WERI-Rb-1 (cell line): Measurements from ENCODE around the gene MAN2A2.

Experiments
- DNase-seq: peaks from one replicate; pipeline ENCODE4 v3.0.0-alpha.2; 2020
- H3K27ac ChIP-seq: fragments of 250-450 bp; sonication (Bioruptor Pico); 2 replicates; pipeline ENCODE4 v1.5.1; 2020; ENCODE audit warnings: mild to moderate bottlenecking, moderate library complexity
- H3K27me3 ChIP-seq: fragments of 250-450 bp; sonication (Bioruptor Pico); 2 replicates; pipeline ENCODE4 v1.5.1; 2021; ENCODE audit warnings: mild to moderate bottlenecking, low read depth, moderate library complexity; ENCODE audit not compliant: insufficient read depth, severe bottlenecking
- H3K36me3 ChIP-seq: fragments of 250-450 bp; sonication (Bioruptor Pico); 2 replicates; pipeline ENCODE4 v1.5.1; 2020; ENCODE audit warnings: mild to moderate bottlenecking, moderate library complexity
- H3K4me3 ChIP-seq: 2 replicates; pipeline ENCODE4 v1.5.1; 2011; ENCODE audit warnings: low read depth, mild to moderate bottlenecking, control low read depth, low read length
- H3K9me3 ChIP-seq: fragments of 250-450 bp; sonication (Bioruptor Pico); 2 replicates; pipeline ENCODE4 v1.5.1; 2021; ENCODE audit warnings: mild to moderate bottlenecking, moderate library complexity; ENCODE audit not compliant: severe bottlenecking
- TF ChIP-seq, protein P1 (sequence below): IDR thresholded peaks from 2 replicates; pipeline ENCODE4 v1.5.1; 2011; ENCODE audit warnings: low read depth, mild to moderate bottlenecking, control low read depth, inconsistent platforms, low read length

The MAN2A2 gene

DNA sequence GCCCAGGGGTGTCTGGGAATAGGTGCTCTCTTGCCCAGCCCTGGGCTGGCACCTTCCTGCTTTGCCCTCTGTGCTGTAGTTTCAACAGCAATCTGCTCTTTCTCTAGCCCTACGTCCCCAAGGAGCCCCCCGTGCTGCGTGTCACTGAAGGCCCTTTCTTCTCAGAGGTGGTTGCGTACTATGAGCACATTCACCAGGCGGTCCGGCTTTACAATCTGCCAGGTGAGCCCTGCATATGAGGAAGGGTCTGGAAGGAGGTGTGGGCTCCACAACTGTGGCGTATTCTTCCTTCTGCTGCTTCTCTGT lies 9.6 kb downstream of the MAN2A2 start:
- H3K36me3 ChIP-seq, result no peaks in the 10 kb centered on the region
- H3K27me3 ChIP-seq, result peaks cover 5% of the 10 kb centered on the region
- DNase-seq, result no peak
- no peak overlapping the region for H3K4me3 ChIP-seq
- H3K9me3 ChIP-seq, result no peaks in the 10 kb centered on the region
- no peak overlapping the region for H3K27ac ChIP-seq
- TF ChIP-seq, protein P1, sequence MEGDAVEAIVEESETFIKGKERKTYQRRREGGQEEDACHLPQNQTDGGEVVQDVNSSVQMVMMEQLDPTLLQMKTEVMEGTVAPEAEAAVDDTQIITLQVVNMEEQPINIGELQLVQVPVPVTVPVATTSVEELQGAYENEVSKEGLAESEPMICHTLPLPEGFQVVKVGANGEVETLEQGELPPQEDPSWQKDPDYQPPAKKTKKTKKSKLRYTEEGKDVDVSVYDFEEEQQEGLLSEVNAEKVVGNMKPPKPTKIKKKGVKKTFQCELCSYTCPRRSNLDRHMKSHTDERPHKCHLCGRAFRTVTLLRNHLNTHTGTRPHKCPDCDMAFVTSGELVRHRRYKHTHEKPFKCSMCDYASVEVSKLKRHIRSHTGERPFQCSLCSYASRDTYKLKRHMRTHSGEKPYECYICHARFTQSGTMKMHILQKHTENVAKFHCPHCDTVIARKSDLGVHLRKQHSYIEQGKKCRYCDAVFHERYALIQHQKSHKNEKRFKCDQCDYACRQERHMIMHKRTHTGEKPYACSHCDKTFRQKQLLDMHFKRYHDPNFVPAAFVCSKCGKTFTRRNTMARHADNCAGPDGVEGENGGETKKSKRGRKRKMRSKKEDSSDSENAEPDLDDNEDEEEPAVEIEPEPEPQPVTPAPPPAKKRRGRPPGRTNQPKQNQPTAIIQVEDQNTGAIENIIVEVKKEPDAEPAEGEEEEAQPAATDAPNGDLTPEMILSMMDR, result no peak

DNA sequence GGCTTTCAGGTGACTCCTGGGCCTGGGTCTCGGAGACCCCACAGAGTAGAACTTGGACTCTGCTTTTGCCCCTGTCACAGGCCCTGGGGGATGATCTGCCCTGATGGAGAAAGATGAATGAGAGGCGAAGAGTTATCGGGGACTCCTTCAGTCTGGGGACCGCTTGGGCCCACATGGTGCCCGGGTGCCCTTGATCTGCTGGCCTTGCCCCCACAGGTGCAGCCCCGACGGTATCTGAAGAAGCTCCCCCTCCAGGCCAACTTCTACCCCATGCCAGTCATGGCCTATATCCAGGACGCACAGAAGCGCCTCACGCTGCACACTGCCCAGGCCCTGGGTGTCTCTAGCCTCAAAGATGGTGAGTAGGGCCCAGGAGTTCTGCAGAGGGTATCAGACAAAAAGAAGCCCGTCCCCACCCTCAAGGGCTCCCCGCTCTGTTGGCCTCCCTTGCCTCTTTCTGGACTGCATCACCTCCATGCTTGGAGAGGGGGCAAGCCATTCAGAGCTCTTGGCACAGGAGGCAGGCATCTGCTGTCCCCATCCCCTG lies 10.4 kb downstream of the MAN2A2 start:
- no peaks in the 10 kb centered on the region for H3K36me3 ChIP-seq
- H3K27ac ChIP-seq, result no peak overlapping the region
- no peak for DNase-seq
- no peak overlapping the region for H3K4me3 ChIP-seq
- no peaks in the 10 kb centered on the region for H3K27me3 ChIP-seq
- TF ChIP-seq, protein P1, result no peak
- no peaks in the 10 kb centered on the region for H3K9me3 ChIP-seq

DNA sequence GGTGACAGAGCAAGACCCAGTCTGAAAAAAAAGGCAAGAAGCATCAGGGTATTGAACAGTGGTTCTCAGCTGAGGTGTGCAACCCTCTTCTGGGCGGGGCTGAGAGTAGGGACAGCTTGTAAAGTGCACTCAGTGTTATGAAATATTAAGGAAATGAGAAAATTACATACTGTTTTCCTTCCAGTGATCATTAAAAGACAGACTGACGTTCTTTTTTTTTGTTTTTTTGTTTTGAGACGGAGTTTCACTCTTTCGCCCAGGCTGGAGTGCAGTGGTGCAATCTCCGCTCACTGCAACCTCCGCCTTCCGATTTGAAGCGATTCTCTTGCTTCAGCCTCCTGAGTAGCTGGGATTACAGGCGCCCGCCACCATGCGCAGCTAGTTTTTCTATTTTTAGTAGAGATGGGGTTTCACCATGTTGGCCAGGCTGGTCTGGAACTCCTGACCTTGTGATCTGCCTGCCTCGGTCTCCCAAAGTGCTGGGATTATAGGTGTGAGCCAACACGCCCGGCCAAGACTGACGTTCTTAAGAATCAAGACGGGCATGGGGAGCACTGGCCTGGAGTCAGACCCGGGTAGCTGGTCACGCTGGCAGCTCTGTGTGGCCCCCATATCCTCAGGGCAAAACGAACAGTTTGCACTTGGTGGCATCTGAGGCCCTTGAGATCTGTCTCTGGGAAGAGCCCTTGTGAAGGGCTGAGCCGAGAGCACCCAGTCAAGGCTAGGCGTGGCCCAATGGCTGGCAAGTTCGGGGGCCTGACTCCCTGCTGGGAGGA lies 11.4 kb downstream of the MAN2A2 start:
- Histone ChIP-seq H3K27ac (no peak overlapping the region), H3K4me3 (no peak overlapping the region), H3K36me3 (no peaks in the 10 kb centered on the region; the same call in 1 of the 2 replicates), H3K27me3 (no peaks in the 10 kb centered on the region), H3K9me3 (no peaks in the 10 kb centered on the region)
- no peak for DNase-seq
- TF ChIP-seq, protein P1, result no peak

DNA sequence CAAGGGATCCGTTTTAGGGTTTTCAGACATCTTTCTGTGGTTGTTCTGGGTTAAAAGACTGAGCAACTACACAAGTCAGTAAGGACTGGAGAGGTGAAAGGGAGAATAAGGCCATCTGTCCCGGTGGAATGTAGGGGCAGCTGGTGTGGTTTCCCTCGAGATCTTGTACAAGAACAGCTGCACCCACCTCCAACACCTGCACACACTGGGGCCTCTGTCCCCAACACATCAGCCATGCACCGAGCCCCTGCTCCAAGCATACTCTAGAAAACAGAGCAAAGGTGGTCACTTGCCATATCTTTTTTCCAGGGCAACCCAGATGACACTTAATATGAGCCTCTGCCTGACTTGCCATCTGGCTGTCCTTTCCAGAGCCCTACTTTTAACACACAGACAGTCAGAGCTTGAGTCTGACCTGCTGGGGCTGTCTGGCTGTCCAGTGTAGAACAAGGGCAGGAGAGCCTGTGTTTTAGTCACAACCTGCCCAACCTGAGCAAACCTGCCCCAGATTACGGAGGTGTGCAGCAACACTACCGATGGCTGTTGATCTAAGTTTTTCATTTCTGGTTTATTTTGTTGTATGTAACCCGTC lies 12.2 kb downstream of the MAN2A2 start:
- no peaks in the 10 kb centered on the region for H3K27me3 ChIP-seq
- no peaks in the 10 kb centered on the region; the same call in 1 of the 2 replicates for H3K36me3 ChIP-seq
- no peak overlapping the region for H3K27ac ChIP-seq
- no peak for DNase-seq
- TF ChIP-seq, protein P1, result no peak
- no peaks in the 10 kb centered on the region for H3K9me3 ChIP-seq
- no peak overlapping the region for H3K4me3 ChIP-seq

DNA sequence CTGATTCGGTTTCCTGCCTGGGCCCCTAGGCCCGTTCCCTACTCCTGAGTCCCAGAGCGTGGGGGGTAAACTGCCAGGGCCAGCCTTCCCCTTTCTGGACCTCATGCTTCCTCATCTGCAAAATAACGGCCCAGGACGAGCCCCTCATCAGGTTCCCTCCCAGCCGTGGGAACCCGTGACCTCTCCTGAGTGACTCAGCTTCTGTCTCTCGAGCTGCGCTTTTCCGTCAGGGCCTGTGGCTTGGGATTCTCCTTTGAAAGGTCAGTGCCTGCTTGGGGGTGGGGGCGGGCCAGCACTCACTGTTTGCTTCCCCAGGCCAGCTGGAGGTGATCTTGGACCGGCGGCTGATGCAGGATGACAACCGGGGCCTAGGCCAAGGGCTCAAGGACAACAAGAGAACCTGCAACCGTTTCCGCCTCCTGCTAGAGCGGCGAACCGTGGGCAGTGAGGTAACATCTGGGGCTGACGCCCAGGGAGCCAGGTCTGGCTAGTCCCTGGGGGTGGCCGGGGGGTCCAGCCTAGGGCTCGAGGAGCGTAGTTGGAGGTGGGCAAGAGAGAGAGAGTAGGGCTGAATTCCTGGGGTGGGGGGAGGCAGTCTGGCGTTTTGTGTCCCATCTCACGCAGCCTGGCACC lies 12.8 kb downstream of the MAN2A2 start:
- Histone ChIP-seq H3K27ac (no peak overlapping the region), H3K4me3 (no peak overlapping the region), H3K27me3 (no peaks in the 10 kb centered on the region), H3K36me3 (no peaks in the 10 kb centered on the region; the same call in 1 of the 2 replicates), H3K9me3 (no peaks in the 10 kb centered on the region)
- no peak for DNase-seq
- TF ChIP-seq, protein P1, result no peak
